NOMO-1 treated with DMSO at 0.1 percent for 48 hours (cell line): ENCODE measurements around the gene GLIPR2.
"Not testable (repeated sequence)": the region's sequence is repeated elsewhere in the genome, so short reads cannot be mapped to it uniquely, and the experiment has no call there.

Source experiments
- DNase-seq: peaks from one replicate; lab custom pipeline; 2025; ENCODE audit not compliant: unreplicated experiment; lab: John Stamatoyannopoulos, UW

GLIPR2 gene

GRCh38 chr9:36121971-36122370 is 14.6 kb upstream of the GLIPR2 start:
- DNase-seq = no peak

DNA sequence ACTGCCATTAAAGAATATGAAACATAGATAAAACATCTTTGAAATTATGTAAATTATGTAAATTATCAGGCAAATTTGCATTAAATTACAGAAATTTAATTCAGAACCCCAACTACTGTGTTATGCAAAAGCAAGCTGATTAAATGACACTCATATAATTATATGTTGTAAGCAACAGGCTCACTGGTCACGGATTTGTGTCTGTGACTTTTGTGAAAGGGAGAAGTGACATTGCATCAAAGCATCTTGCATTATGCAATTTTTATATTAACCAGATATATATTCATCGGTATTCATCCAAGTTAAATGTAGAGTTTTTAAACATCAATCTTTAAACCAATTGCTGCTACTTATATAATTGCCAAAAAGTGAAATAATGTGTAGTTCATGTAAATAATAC is 13.0 kb upstream of the GLIPR2 start:
- DNase-seq = peak; percentile 89

DNA sequence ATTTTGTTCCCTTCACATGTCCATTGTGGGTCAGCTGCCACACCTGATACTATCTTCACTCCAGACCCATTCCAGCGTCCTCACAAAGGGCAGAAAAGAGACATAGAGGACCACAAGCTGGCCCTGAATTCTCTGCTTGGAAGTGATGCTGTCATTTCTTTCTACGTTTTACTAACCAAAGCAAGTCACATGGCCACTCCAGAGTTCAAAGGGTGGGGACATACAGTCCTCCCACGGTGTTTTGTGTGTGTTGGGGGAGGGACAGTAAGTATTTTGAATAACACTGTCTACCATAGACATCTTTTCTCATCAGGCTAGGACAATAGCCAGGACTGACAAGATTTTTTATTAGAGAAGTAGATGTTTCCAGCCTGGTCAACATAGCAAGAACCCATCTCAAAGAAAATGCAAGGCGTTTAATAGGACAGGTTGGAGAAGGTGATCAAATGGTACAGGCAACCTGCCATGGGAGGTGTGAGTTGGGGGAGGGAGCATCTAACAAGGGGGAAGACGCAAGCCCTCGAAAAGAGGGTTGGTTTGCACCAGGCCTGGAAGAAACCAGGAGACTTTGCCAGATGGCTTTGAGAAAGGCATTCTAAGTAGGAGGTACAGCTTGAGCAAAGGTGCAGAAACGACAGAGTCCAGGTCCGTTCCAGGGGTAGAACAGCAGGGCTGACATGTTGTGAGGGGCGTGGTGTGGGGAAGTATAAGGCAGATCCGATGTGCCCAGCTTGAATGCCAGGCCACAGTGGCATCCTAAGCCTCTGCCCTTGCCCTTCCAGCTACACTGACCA is 11.3 kb upstream of the GLIPR2 start:
- DNase-seq = no peak

GRCh38 chr9:36126016-36126730 is 10.4 kb upstream of the GLIPR2 start:
- DNase-seq = no peak

GRCh38 chr9:36127652-36128244 is 8.8 kb upstream of the GLIPR2 start:
- peak; percentile 95 for DNase-seq

DNA sequence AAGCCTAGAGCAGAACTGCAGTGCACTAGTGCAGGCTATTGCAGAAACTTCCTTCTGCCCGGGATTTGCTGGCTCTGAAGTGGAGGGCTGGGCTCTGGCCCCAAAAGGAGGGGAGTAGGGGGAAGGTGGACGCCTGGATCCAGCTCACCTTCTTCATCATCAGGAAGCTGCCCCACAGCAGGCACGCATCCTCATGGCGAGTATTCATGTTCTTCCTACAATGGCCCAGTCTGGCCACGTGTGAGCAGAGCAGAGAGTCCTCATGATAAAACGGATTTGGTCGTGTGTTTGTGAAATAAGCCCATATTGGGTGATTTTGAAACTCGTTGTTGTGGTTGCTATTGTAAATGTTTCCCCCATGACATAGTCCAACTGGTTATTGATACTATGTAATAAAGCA is 8.2 kb upstream of the GLIPR2 start:
- DNase-seq = peak; percentile 75

DNA sequence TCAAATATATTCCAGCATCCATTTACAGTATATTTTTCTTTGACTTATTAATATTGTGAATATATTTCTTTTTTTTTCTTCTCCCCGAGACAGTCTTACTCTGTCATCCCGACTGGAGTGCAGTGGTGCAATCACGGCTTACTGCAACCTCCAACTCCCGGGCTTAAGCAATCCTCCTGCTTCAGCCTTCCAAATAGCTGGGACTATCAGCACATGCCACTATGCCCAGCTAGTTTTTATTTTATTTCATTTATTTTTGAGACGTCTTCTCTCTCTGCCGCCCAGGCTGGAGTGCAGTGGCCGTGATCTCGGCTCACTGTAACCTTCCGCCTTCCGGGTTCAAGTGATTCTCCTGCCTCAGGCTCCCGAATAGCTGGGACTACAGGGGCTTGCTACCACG is 7.4 kb upstream of the GLIPR2 start:
- DNase-seq = no peak

- DNase-seq = not testable (repeated sequence)
Measured at GRCh38 chr9:36131666-36132065, 4.9 kb upstream of the GLIPR2 start.

DNA sequence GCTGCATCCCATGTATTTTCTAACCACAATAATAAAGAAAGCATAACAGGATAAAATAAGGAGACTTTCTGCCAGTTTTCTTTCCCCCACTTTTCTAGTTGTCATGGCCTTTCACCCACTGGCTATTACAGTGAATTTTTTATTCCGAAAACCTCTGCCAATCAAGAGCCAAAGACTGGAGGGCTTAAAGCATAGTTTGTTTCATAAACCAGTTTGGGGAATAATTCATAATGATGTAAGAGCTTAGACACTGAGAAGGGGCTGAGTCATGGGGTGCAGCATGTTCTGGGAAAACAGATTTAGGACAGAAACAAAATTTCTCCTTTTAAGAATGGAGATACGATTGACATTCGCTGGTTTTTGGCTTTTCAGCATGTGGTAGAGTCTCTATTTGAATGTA is 4.4 kb upstream of the GLIPR2 start:
- DNase-seq = no peak

- no peak for DNase-seq
Measured at GRCh38 chr9:36134761-36135505, 1.6 kb upstream of the GLIPR2 start.

DNA sequence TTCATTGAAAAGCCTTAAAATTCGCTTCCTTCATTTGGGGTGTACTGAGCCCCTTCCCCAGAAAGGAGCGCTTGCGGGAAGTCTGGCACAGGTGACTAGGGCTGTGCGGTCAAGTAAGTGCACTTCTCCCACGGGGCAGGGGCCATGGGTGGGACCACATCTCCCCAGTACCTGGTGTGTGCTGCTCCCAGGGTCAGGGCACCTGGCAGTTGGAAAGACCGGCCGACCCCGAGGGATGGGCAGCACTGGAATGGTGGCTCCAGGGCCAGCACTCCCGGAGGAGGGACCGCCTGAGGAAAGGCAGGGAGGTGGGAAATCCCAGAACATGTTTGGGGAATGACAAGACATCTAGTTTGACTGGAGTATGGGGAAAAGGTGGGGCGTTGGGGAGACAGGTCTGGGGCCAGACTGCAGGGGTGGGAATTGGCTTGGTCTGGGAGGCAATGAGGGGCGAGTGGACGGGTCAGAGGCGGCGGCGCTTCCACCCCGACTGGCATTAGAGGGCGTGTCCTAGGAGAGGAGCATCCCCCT is 727 bp upstream of the GLIPR2 start:
- no peak for DNase-seq

DNA sequence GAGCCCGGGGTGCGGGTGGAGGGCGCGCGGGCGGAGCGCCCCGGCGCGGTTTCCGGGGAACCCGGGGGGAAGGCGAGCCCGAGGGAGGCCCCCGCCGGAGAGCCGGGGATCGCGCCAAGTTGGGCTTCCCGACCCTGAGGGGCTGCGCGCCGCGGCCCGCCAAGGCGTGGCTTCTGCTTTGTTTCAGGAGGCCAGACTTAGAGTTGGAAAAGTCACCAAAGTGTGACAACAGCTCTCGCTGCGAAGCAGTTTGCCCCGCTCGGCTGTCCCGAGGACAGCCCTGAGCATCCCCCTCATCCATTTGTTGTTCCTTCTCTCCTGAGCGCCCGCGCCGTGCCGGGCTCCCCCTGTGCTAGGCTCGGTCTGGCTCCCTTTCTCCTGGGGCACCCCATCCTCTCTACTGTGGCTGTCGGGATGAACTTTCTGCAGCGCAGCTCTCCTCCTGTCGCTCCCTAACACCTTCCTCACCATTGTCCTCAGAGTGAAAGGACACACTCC is 410 bp downstream of the GLIPR2 start:
- peak; percentile 24 for DNase-seq

GRCh38 chr9:36137392-36138004 is 965 bp downstream of the GLIPR2 start:
- DNase-seq = no peak

DNA sequence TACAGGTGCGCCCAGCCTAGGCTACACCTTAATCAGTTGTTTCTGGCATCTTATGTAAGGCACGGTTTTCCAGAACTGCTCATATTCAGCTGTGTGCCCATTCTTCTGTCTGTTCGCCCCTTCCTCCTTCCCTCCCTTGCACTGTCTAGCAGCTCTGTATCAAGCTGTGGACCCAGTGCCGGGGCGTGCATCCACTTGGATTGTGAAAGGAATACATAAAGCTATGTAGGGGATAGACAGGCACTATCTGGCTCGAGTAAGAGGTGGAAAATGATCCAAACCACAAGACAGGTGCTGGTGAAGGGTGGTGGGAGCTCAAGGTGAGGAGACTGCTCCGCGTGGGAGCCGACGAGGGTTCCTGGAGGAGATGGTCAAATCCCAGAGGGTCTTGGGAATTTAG is 2.0 kb downstream of the GLIPR2 start:
- no peak for DNase-seq

- DNase-seq = no peak
Measured at GRCh38 chr9:36138901-36139300, 2.4 kb downstream of the GLIPR2 start.

- DNase-seq = peak; percentile 73
Measured at GRCh38 chr9:36140086-36141084, 3.9 kb downstream of the GLIPR2 start.

- DNase-seq = no peak
Measured at GRCh38 chr9:36141288-36141687, 4.8 kb downstream of the GLIPR2 start.

DNA sequence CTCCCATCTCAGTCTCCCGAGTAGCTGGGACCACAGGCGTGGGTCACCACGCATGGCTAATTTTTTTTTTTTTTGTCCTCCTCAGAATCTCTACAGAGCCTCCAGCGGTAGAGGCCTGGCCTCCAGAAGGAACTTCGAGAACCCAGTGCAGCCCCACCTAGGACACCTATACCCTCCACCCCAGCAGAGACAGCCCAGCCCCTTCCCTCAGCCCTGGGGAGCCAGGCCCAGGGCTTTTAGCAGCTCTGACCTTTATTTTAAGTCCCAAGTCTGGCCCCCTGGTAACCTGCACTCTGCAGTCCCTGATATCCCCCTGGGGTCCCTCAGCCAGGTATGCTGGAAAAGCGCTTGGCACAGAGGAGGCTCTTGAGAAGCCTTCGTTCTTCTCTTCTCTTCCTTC is 5.2 kb downstream of the GLIPR2 start:
- no peak for DNase-seq

DNA sequence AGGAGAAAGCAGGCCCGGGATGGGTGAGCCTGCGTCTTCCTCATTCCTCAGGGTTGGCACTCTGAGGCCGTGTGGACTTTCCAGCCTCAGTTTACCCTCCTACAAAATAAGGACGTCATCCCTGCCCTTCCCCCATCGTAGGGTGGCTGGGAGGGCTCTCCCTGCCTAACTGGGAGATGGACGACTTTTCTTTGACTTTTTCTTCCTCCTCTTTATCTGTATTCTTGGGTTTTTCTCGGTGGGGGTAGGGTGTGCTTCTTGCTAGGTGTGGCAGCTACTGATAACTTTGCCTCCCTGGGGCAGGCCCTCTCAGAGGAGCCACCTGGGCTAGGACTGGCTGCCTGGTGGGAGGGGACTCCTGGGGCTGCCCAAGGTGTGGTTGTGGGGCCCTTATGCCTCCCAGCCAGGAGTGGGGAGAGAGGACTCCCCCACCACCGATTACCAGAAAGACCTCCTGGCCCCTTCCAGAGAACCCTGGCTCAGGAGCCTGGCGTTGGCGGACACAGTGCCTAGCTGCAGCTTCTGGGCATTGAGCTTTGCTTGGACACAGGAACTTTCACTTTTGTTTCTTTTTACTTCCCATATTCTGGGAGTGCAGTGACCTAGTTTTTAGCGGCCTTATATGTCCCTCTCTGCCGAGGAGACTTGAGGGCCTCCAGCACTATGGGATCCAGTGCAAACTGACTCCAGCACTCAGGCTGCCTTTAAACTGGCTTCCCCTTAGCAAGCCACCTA is 6.1 kb downstream of the GLIPR2 start:
- peak; percentile 83 for DNase-seq
